K562 (cell line): ENCODE measurements around the gene LAMB3. TPM values are rescaled to one million over a fixed set of nuclear protein-coding genes. Genes with fewer than 3 reads are reported as not detected.

Source experiments
- CHD7 ChIP-seq: fragments of 200-600 bp; sonication (generic); IDR thresholded peaks from one replicate; pipeline ENCODE4 v1.6.1; 2012; ENCODE audit warnings: mild to moderate bottlenecking, low read depth, low read length, inconsistent platforms
- EZH2 ChIP-seq: IDR thresholded peaks from 2 replicates; pipeline ENCODE4 v1.6.1; 2012; ENCODE audit warnings: low read depth, mild to moderate bottlenecking, inconsistent platforms, low read length, borderline replicate concordance
- FOSL1 ChIP-seq: fragments of 200-800 bp; sonication (Bioruptor generic); conservative IDR thresholded peaks from 2 replicates; pipeline ENCODE4 v1.6.1; 2016; ENCODE audit warnings: missing genetic modification characterization, missing compliant biosample characterization
- GATAD2A ChIP-seq: fragments of 450-650 bp; IDR thresholded peaks from 2 replicates; pipeline ENCODE4 v1.6.1; 2017
- ID3 ChIP-seq, 2 experiments: fragments of 250-450 bp in 1 of 2; fragments of 450-650 bp in 1 of 2; sonication (Bioruptor Pico) in 1 of 2; IDR thresholded peaks; 2 replicates each; pipeline versions ENCODE4 v1.6.1 to v1.8.0; 2016 to 2021; ENCODE audit warnings: mild to moderate bottlenecking in 2 of 2, moderate library complexity in 2 of 2, missing compliant biosample characterization in 1 of 2, missing genetic modification characterization in 1 of 2
- L3MBTL2 ChIP-seq: fragments of 450-650 bp; IDR thresholded peaks from 2 replicates; pipeline ENCODE4 v1.6.1; 2016; ENCODE audit warnings: mild to moderate bottlenecking, moderate library complexity
- MTA2 ChIP-seq: fragments of 450-650 bp; IDR thresholded peaks from 2 replicates; pipeline ENCODE4 v1.6.1; 2016; ENCODE audit warnings: low read depth
- NEUROD1 ChIP-seq: fragments of 150-350 bp; IDR thresholded peaks from 2 replicates; pipeline ENCODE4 v1.6.1; 2014; ENCODE audit warnings: borderline replicate concordance, low read length, low read depth; ENCODE audit not compliant: partially characterized antibody
- PCBP2 ChIP-seq: fragments of 200-400 bp; formaldehyde crosslinking; IDR thresholded peaks from 2 replicates; pipeline ENCODE4 v1.6.1; 2018; ENCODE audit warnings: low read length, low read depth, mild to moderate bottlenecking, moderate library complexity; ENCODE audit not compliant: poor library complexity, severe bottlenecking
- RBM17 ChIP-seq: fragments of 200-400 bp; formaldehyde crosslinking; IDR thresholded peaks from 2 replicates; pipeline ENCODE4 v1.6.1; 2017; ENCODE audit warnings: low read depth, mild to moderate bottlenecking, low read length, borderline replicate concordance
- TEAD4 ChIP-seq, 2 experiments: sonication (generic) in 1 of 2; formaldehyde crosslinking in 1 of 2; IDR thresholded peaks; 2 replicates each; pipeline versions ENCODE4 v1.6.1 to v1.8.0; 2012 to 2022; ENCODE audit warnings: borderline replicate concordance in 1 of 2, inconsistent platforms in 1 of 2, low read length in 1 of 2, mild to moderate bottlenecking in 1 of 2, missing genetic modification reagents in 1 of 2
- XRCC4 ChIP-seq: IDR thresholded peaks from one replicate; pipeline ENCODE4 v1.6.1; 2011; ENCODE audit not compliant: insufficient read depth, insufficient read length; ENCODE audit errors: extremely low read depth
- ZFX ChIP-seq: sonication (generic); formaldehyde crosslinking; IDR thresholded peaks from 2 replicates; pipeline ENCODE4 v1.8.0; 2022; ENCODE audit warnings: mild to moderate bottlenecking, missing genetic modification reagents, moderate library complexity
- ZNF253 ChIP-seq: fragments of 250-450 bp; sonication (Bioruptor Pico); conservative IDR thresholded peaks from 2 replicates; pipeline ENCODE4 v1.6.1; 2021; ENCODE audit warnings: mild to moderate bottlenecking
- ZNF41 ChIP-seq: fragments of 250-450 bp; sonication (Bioruptor Pico); conservative IDR thresholded peaks from 2 replicates; pipeline ENCODE4 v1.4.0; 2020; ENCODE audit warnings: mild to moderate bottlenecking
- polyA plus RNA-seq, 8 experiments: library from polyadenylated mRNA; depleted of rRNA in 4 of 8; stranded (reverse) in 5 of 8; unstranded in 3 of 8; fragments of >200 nt; fragmentation: Nextera tagmentation in 2 of 8; fragmentation: Illumina TruSeq in 1 of 8; extraction: Ambion mirVana in 2 of 8; extraction: Trizol in 1 of 8; gene quantifications; 2 replicates each; pipeline versions ENCODE4 v1.2.1 to v1.2.3, GENCODE V29; 2011 to 2014; ENCODE audit warnings: inconsistent platforms in 1 of 8, missing spikeins in 1 of 8
- total RNA-seq, 7 experiments: library from RNA; depleted of rRNA in 6 of 7; stranded (reverse); fragments of >200 nt in 6 of 7; fragmentation: Illumina TruSeq in 2 of 7; extraction: Trizol in 2 of 7; gene quantifications; 2 replicates each; pipeline versions ENCODE4 v1.2.1 to v1.2.3, GENCODE V29; 2011 to 2021; ENCODE audit warnings: low replicate concordance in 1 of 7

Gene LAMB3
- total and polyA plus RNA-seq, 9 of the 15 experiments (the other 6 are each of a cell fraction or from before 2014, with no cell fraction given), result 0.08 to 1.3 (median 0.91) TPM

- TF ChIP-seq CHD7 (no peak), GATAD2A (0 out of 2 replicates have a peak, but pooled peaks have one; percentile 41), EZH2 (no peak), L3MBTL2 (peak; percentile 52), ZNF253 (CRISPR knock-in tag) (no peak), RBM17 (no peak), TEAD4 (IDR thresholded peaks at IDR 0.05; ENCODE audit: low read length) (peak; percentile 98), TEAD4 (CRISPR knock-in tag; IDR thresholded peaks at IDR 0.05; ENCODE audit: borderline replicate concordance) (no peak), ZNF41 (CRISPR knock-in tag) (0 out of 2 replicates have a peak, but pooled peaks have one; percentile 25), ID3 (CRISPR knock-in tag; IDR thresholded peaks at IDR 0.05) (0 out of 2 replicates have a peak, but pooled peaks have one; percentile 51), ID3 (tag; IDR thresholded peaks at IDR 0.05) (no peak), FOSL1 (tag) (peak; percentile 70), XRCC4 (no peak), NEUROD1 (peak; percentile 55), MTA2 (peak; percentile 92), ZFX (no peak), PCBP2 (no peak)
Observed at GRCh38 chr1:209645574-209646452, 6.4 kb downstream of the LAMB3 start (continued).
